ENCODE results near the gene COPS9. TPM values are rescaled to one million over a fixed set of nuclear protein-coding genes. Genes with fewer than 3 reads are reported as not detected.
A peak's percentile ranks its signal among the peaks of the same experiment; 100 is the strongest.

COPS9 gene
- total and polyA plus RNA-seq, 2 donors (not counting 1 experiment from before 2014, with no cell fraction given): 104 to 176 TPM

DNA sequence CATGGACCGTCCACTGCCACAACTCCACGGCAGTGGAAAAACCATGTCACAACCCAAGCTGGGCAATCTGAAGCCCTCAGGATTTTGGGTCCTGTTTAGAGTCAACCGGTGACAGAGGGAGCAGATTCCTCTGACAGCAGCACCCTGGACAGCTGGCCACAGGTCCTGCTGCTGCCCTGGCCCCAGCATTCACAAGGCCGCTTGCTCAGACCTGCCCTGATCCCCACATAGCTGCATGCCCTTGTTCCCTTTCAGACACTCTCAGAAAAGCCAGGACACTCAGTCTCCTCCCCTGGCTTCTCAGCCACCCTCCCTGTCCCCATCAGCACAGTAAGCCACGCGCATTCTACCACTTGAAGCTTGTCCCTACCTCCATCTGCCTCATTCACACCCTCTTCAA, 1.6 kb downstream of the COPS9 start:
- Histone ChIP-seq H3K27ac (ENCODE audit: insufficient read depth, low read length) (no peak overlapping the region), H3K79me2 (ENCODE audit: control insufficient read depth, insufficient read depth, low read length) (peaks cover 25% of the 10 kb centered on the region), H3K9ac (ENCODE audit: insufficient read depth, low read length) (no peak overlapping the region), H3K4me2 (ENCODE audit: extremely low read depth, insufficient read depth, low read length) (peak overlapping the region; percentile 95), H2AFZ (ENCODE audit: low read length) (no peak overlapping the region), H4K20me1 (ENCODE audit: control insufficient read depth, extremely low read depth, insufficient read depth, low read length) (no peaks in the 10 kb centered on the region), H3K36me3 (ENCODE audit: control insufficient read depth, insufficient read depth, low read length) (peaks cover 14% of the 10 kb centered on the region), H3K4me1 (ENCODE audit: control insufficient read depth, extremely low read depth, insufficient read depth, low read length) (no peaks in the 10 kb centered on the region), H3K27me3 (ENCODE audit: control insufficient read depth, insufficient read depth, low read length) (no peaks in the 10 kb centered on the region), H3K9me3 (ENCODE audit: control insufficient read depth, insufficient read depth, low read depth, low read length) (no peaks in the 10 kb centered on the region), H3K4me3 (replicated peaks in 1 of 4; ENCODE audit: control extremely low read depth in 1 of 4, insufficient read depth in 1 of 4, low read depth in 3 of 4, low read length in 4 of 4) (peak overlapping the region in 2 of 4 experiments; percentile 96 to 97)
- no peak for TF ChIP-seq EZH2 (IDR thresholded peaks at IDR 0.05; ENCODE audit: low read length, missing control alignments)
- TF ChIP-seq, protein P1, sequence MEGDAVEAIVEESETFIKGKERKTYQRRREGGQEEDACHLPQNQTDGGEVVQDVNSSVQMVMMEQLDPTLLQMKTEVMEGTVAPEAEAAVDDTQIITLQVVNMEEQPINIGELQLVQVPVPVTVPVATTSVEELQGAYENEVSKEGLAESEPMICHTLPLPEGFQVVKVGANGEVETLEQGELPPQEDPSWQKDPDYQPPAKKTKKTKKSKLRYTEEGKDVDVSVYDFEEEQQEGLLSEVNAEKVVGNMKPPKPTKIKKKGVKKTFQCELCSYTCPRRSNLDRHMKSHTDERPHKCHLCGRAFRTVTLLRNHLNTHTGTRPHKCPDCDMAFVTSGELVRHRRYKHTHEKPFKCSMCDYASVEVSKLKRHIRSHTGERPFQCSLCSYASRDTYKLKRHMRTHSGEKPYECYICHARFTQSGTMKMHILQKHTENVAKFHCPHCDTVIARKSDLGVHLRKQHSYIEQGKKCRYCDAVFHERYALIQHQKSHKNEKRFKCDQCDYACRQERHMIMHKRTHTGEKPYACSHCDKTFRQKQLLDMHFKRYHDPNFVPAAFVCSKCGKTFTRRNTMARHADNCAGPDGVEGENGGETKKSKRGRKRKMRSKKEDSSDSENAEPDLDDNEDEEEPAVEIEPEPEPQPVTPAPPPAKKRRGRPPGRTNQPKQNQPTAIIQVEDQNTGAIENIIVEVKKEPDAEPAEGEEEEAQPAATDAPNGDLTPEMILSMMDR (conservative IDR thresholded peaks at IDR 0.05 in 1 of 2, IDR thresholded peaks at IDR 0.05 in 1 of 2; ENCODE audit: low read depth in 1 of 2, low read length in 2 of 2): no peak
- no peak for DNase-seq (ENCODE audit: low read depth in 2 of 2)

GRCh38 chr2:240133401-240133800, 2.7 kb downstream of the COPS9 start:
- H3K9ac ChIP-seq (ENCODE audit: insufficient read depth, low read length): no peak overlapping the region
- no peaks in the 10 kb centered on the region for H3K4me1 ChIP-seq (ENCODE audit: control insufficient read depth, extremely low read depth, insufficient read depth, low read length)
- no peak for DNase-seq (ENCODE audit: low read depth in 2 of 2)
- no peaks in the 10 kb centered on the region for H3K27me3 ChIP-seq (ENCODE audit: control insufficient read depth, insufficient read depth, low read length)
- no peak overlapping the region for H3K27ac ChIP-seq (ENCODE audit: insufficient read depth, low read length)
- H4K20me1 ChIP-seq (ENCODE audit: control insufficient read depth, extremely low read depth, insufficient read depth, low read length): no peaks in the 10 kb centered on the region
- H3K4me2 ChIP-seq (ENCODE audit: extremely low read depth, insufficient read depth, low read length): no peak overlapping the region
- H2AFZ ChIP-seq (ENCODE audit: low read length): no peak overlapping the region
- no peaks in the 10 kb centered on the region for H3K9me3 ChIP-seq (ENCODE audit: control insufficient read depth, insufficient read depth, low read depth, low read length)
- no peak overlapping the region for H3K4me3 ChIP-seq (replicated peaks in 1 of 4; ENCODE audit: control extremely low read depth in 1 of 4, insufficient read depth in 1 of 4, low read depth in 3 of 4, low read length in 4 of 4)
- TF ChIP-seq, protein P1 (conservative IDR thresholded peaks at IDR 0.05 in 1 of 2, IDR thresholded peaks at IDR 0.05 in 1 of 2; ENCODE audit: low read depth in 1 of 2, low read length in 2 of 2): no peak
- TF ChIP-seq EZH2 (IDR thresholded peaks at IDR 0.05; ENCODE audit: low read length, missing control alignments): no peak
- peaks cover 16% of the 10 kb centered on the region for H3K36me3 ChIP-seq (ENCODE audit: control insufficient read depth, insufficient read depth, low read length)
- H3K79me2 ChIP-seq (ENCODE audit: control insufficient read depth, insufficient read depth, low read length): peaks cover 25% of the 10 kb centered on the region

DNA sequence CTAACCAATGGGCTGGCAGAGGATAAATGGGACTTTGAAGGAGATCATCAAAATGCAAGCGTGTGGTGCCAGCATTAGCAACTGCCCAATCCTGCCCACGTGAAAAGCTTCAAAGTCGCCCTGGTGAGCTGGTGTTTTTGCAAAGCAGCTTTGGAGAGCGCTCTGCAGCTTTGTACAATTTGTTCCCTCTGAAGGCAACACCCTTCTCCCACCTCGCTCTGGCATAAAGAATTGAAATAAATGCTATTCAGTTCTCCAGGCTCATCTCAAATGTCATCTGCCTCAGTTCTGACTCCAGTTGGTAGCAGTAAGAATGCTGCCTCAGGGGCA, 3.5 kb downstream of the COPS9 start:
- Histone ChIP-seq H4K20me1 (ENCODE audit: control insufficient read depth, extremely low read depth, insufficient read depth, low read length) (no peaks in the 10 kb centered on the region), H3K9me3 (ENCODE audit: control insufficient read depth, insufficient read depth, low read depth, low read length) (no peaks in the 10 kb centered on the region), H3K79me2 (ENCODE audit: control insufficient read depth, insufficient read depth, low read length) (peaks cover 25% of the 10 kb centered on the region), H3K4me2 (ENCODE audit: extremely low read depth, insufficient read depth, low read length) (no peak overlapping the region), H3K4me3 (replicated peaks in 1 of 4; ENCODE audit: control extremely low read depth in 1 of 4, insufficient read depth in 1 of 4, low read depth in 3 of 4, low read length in 4 of 4) (no peak overlapping the region), H2AFZ (ENCODE audit: low read length) (no peak overlapping the region), H3K27me3 (ENCODE audit: control insufficient read depth, insufficient read depth, low read length) (no peaks in the 10 kb centered on the region), H3K4me1 (ENCODE audit: control insufficient read depth, extremely low read depth, insufficient read depth, low read length) (no peaks in the 10 kb centered on the region), H3K36me3 (ENCODE audit: control insufficient read depth, insufficient read depth, low read length) (peaks cover 16% of the 10 kb centered on the region), H3K9ac (ENCODE audit: insufficient read depth, low read length) (no peak overlapping the region), H3K27ac (ENCODE audit: insufficient read depth, low read length) (no peak overlapping the region)
- no peak for TF ChIP-seq EZH2 (IDR thresholded peaks at IDR 0.05; ENCODE audit: low read length, missing control alignments)
- TF ChIP-seq, protein P1 (conservative IDR thresholded peaks at IDR 0.05 in 1 of 2, IDR thresholded peaks at IDR 0.05 in 1 of 2; ENCODE audit: low read depth in 1 of 2, low read length in 2 of 2): no peak
- no peak for DNase-seq (ENCODE audit: low read depth in 2 of 2)

All from fibroblast of lung (primary cell).